Liver (tissue), 2 donors: ENCODE results near the gene ATP6V1G2.

Experiments
- CTCF ChIP-seq: fragments of 150-350 bp; IDR thresholded peaks from 2 replicates; pipeline ENCODE4 v1.5.1; 2017; ENCODE audit warnings: improper control_type of control experiment, low read depth, low read length; ENCODE audit not compliant: missing input control
- FOXA1 ChIP-seq: IDR thresholded peaks from 2 replicates; pipeline ENCODE4 v1.6.1; 2016; ENCODE audit warnings: antibody characterized with exemption
- TF ChIP-seq, protein P1 (sequence below): IDR thresholded peaks from 2 replicates; pipeline ENCODE4 v1.6.1; 2016; ENCODE audit warnings: antibody characterized with exemption
- TF ChIP-seq, protein P2 (sequence below): IDR thresholded peaks from 2 replicates; pipeline ENCODE4 v1.6.1; 2016; ENCODE audit warnings: antibody characterized with exemption, mild to moderate bottlenecking
- donor health status: healthy.

DNA sequence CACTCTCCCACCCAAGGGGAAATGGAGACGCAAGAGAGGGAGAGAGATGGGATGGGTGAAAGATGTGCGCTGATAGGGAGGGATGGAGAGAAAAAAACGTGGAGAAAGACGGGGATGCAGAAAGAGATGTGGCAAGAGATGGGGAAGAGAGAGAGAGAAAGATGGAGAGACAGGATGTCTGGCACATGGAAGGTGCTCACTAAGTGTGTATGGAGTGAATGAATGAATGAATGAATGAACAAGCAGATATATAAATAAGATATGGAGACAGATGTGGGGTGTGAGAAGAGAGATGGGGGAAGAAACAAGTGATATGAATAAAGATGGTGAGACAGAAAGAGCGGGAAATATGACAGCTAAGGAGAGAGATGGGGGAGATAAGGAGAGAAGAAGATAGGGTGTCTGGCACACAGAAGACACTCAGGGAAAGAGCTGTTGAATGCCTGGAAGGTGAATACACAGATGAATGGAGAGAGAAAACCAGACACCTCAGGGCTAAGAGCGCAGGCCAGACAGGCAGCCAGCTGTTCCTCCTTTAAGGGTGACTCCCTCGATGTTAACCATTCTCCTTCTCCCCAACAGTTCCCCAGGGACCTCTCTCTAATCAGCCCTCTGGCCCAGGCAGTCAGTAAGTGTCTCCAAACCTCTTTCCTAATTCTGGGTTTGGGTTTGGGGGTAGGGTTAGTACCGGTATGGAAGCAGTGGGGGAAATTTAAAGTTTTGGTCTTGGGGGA lies 29.7 kb upstream of the ATP6V1G2 start:
- TF ChIP-seq CTCF, result no peak
- TF ChIP-seq FOXA1, result no peak
- TF ChIP-seq, protein P1, sequence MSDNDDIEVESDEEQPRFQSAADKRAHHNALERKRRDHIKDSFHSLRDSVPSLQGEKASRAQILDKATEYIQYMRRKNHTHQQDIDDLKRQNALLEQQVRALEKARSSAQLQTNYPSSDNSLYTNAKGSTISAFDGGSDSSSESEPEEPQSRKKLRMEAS, result no peak
- TF ChIP-seq, protein P2, sequence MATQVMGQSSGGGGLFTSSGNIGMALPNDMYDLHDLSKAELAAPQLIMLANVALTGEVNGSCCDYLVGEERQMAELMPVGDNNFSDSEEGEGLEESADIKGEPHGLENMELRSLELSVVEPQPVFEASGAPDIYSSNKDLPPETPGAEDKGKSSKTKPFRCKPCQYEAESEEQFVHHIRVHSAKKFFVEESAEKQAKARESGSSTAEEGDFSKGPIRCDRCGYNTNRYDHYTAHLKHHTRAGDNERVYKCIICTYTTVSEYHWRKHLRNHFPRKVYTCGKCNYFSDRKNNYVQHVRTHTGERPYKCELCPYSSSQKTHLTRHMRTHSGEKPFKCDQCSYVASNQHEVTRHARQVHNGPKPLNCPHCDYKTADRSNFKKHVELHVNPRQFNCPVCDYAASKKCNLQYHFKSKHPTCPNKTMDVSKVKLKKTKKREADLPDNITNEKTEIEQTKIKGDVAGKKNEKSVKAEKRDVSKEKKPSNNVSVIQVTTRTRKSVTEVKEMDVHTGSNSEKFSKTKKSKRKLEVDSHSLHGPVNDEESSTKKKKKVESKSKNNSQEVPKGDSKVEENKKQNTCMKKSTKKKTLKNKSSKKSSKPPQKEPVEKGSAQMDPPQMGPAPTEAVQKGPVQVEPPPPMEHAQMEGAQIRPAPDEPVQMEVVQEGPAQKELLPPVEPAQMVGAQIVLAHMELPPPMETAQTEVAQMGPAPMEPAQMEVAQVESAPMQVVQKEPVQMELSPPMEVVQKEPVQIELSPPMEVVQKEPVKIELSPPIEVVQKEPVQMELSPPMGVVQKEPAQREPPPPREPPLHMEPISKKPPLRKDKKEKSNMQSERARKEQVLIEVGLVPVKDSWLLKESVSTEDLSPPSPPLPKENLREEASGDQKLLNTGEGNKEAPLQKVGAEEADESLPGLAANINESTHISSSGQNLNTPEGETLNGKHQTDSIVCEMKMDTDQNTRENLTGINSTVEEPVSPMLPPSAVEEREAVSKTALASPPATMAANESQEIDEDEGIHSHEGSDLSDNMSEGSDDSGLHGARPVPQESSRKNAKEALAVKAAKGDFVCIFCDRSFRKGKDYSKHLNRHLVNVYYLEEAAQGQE, result no peak
